Measurements from ENCODE around the gene PIGU.

The PIGU gene

DNA sequence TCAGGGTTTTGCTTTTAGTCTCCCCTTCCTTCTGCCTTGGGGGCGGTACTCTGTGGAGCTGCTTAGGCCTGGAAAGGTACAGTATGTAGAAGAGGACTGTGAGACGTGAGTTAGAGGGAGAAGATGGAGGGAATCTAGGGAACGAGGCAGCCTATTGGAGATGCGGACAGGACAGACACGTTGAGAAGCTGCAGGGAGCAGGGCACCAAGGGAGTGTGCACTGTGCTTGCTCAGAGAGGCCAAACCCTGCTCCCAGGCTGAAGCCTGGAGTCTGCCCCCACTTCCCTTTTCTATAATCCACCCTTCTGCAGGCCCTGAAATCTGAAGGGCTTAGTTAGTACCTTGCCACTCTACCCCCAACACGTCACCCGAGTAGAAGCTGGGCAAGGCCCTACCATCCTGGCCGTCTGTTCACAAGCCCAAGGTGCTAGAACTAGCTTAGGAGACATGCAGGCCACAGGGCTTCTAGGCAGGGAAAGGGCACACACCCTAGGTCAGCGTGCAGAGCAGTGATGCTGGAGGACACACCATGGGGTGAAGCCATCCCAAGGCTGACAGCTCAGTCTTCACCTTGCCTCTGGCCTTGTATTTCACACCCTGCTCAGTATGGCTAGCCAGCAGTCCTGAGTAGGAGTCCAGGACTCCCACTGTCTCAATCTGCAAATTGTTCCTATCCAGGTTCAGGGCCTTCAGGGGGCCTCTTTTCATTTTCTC, 34.1 kb upstream of the PIGU start:
- TF ChIP-seq, protein P1, sequence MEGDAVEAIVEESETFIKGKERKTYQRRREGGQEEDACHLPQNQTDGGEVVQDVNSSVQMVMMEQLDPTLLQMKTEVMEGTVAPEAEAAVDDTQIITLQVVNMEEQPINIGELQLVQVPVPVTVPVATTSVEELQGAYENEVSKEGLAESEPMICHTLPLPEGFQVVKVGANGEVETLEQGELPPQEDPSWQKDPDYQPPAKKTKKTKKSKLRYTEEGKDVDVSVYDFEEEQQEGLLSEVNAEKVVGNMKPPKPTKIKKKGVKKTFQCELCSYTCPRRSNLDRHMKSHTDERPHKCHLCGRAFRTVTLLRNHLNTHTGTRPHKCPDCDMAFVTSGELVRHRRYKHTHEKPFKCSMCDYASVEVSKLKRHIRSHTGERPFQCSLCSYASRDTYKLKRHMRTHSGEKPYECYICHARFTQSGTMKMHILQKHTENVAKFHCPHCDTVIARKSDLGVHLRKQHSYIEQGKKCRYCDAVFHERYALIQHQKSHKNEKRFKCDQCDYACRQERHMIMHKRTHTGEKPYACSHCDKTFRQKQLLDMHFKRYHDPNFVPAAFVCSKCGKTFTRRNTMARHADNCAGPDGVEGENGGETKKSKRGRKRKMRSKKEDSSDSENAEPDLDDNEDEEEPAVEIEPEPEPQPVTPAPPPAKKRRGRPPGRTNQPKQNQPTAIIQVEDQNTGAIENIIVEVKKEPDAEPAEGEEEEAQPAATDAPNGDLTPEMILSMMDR (conservative IDR thresholded peaks at IDR 0.05; ENCODE audit: low read depth) = no peak
- CTCF ChIA-PET = interaction anchor here (0.5 to 1.0 kb wide), 2 partner anchors 19 to 1148 kb away, joined by 3 read pairs; no protein-coding TSS in a partner anchor
- peak overlapping the region; percentile 90 for H3K27ac ChIP-seq
- DNase-seq (ENCODE audit: low spot score) = no peak
- POLR2A ChIA-PET (ENCODE audit: low non-redundant PET) = no interaction called here

DNA sequence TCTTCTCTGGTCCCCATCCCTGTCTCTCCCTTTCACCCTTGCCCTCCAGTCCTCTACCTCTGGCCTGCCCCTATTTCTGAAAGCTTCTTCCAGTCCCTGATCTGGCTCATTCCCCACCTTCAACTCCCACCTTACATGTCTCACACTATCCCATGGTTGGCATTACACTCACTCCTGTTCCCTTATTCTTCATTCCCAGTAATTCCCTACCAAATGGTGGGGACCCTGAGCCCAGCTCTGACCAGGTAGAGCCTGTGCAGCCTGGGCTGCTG, 33.6 kb upstream of the PIGU start:
- TF ChIP-seq, protein P1 (conservative IDR thresholded peaks at IDR 0.05; ENCODE audit: low read depth) = no peak
- peak overlapping the region; percentile 90 for H3K27ac ChIP-seq
- POLR2A ChIA-PET (ENCODE audit: low non-redundant PET) = no interaction called here
- CTCF ChIA-PET = interaction anchor here (0.7 to 1.1 kb wide), 4 partner anchors 9 to 515 kb away, joined by 3 to 4 read pairs (median 3); no protein-coding TSS in a partner anchor
- no peak for DNase-seq (ENCODE audit: low spot score)

DNA sequence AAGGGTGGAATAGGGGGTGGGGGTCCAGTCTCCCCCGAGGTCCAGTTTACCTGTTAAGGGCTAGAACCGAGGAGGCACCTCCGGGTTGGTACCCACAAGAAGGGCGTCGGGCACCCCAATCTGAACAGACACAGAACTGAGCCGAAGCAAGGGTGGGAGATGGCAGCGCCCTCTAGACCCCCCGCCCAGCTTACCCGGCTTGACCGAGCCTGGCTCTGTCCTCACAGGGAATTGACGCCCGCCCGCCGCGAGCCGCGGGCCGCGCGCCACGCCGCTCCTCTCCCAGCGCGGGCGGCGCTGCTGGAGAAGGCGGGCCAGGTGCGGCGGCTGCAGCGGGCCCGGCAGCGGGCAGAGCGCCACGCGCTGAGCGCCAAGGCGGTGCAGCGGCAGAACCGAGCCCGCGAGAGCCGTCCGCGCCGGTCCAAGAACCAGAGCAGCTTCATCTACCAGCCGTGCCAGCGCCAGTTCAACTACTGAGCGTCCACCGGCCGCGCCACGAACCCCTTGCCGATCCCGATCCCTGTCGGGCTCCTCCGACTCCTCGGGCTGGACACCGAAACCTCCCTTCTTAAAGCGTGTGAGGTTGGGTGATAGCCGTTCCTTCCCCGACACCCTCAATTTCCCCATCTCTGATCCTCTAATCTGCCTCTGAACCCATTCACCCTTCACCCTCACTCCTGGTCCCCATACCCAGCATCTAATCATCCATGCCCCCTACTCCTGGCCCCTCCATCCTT, 33.1 kb upstream of the PIGU start:
- TF ChIP-seq, protein P1 (conservative IDR thresholded peaks at IDR 0.05; ENCODE audit: low read depth) = peak; percentile 85
- H3K27ac ChIP-seq = peak overlapping the region; percentile 90
- POLR2A ChIA-PET (ENCODE audit: low non-redundant PET) = no interaction called here
- peak; percentile 87 for DNase-seq (ENCODE audit: low spot score)
- CTCF ChIA-PET = interaction anchor here (0.6 to 3.0 kb wide), 7 partner anchors 10 to 515 kb away, joined by 3 to 28 read pairs (median 3); no protein-coding TSS in a partner anchor

DNA sequence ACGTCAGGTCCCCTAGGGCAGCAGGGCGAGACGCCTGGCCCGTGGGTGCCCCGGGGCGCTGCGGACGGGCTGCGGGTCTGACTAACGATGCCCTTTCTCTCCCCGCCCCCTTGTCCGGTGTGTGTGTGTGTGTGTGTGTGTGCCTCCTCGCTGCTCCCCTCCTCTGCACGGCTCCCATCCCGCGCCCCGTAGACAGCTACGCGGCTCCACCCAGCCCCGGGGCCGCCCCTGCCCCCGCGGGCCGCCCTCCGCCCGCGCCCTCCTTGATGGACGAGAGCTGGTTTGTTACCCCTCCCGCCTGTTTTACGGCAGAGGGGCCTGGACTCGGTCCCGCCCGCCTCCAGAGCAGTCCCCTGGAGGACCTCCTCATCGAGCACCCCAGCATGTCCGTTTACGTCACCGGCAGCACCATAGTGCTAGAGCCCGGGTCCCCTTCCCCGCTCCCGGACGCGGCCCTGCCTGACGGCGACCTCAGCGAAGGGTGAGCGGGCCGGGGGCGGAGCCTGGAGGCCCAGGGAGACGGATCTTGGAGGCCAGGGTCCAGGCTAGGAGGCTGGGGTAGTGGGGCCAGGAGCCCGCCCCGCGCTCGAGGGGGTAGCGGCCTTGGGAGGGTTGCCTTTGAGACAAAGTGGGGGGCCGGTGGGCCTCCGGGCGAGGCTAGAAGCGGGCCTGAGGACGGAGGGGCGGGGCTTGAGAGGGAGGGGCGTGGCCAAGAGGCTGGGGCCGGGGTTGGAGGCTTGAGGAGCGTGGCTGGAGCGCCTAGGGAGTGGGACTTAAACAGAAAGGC, 32.3 kb upstream of the PIGU start:
- CTCF ChIA-PET = interaction anchor here (0.6 to 3.0 kb wide), 9 partner anchors 11 to 396 kb away, joined by 3 to 28 read pairs (median 3); no protein-coding TSS in a partner anchor
- H3K27ac ChIP-seq = peak overlapping the region; percentile 90
- peak; percentile 90 for DNase-seq (ENCODE audit: low spot score)
- POLR2A ChIA-PET (ENCODE audit: low non-redundant PET) = interaction anchor here (0.6 kb wide), 1 partner anchor 17 kb away, joined by 3 read pairs; no protein-coding TSS in a partner anchor
- TF ChIP-seq, protein P1 (conservative IDR thresholded peaks at IDR 0.05; ENCODE audit: low read depth) = no peak

DNA sequence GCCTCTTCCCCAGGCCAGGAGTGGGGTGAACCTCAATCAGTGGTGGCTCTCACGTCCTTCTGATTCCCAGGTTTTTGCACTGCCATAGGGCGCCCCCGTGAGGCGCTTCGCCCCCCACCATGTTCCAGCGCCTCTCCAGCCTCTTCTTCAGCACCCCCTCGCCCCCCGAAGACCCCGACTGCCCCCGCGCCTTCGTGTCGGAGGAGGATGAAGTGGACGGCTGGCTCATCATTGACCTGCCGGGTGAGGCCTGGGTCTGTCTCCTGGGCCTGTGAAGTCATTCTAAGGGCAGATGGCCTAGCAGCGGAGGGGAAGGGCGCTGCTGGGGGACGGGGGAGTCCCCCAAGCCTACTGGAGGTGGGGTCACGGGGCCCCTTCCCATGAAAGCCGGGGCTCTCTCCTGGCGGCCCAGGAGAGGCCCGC, 31.7 kb upstream of the PIGU start:
- ChIA-PET POLR2A (ENCODE audit: low non-redundant PET) (no interaction called here), CTCF (interaction anchor here (0.6 to 3.0 kb wide), 7 partner anchors 13 to 396 kb away, joined by 3 to 28 read pairs (median 4); no protein-coding TSS in a partner anchor)
- TF ChIP-seq, protein P1 (conservative IDR thresholded peaks at IDR 0.05; ENCODE audit: low read depth) = peak; percentile 89
- peak overlapping the region; percentile 90 for H3K27ac ChIP-seq
- peak; percentile 55 for DNase-seq (ENCODE audit: low spot score)

Measured in RWPE1 (cell line).